Inferior parietal cortex (tissue), 1 donor: ENCODE measurements around the gene TNFRSF1B.
"Not testable (repeated sequence)": the region's sequence is repeated elsewhere in the genome, so short reads cannot be mapped to it uniquely, and the experiment has no call there.

Experiments used
- DNase-seq: peaks from one replicate; pipeline ENCODE4 v3.0.0-alpha.2; 2016; ENCODE audit errors: extremely low spot score

TNFRSF1B gene

DNA sequence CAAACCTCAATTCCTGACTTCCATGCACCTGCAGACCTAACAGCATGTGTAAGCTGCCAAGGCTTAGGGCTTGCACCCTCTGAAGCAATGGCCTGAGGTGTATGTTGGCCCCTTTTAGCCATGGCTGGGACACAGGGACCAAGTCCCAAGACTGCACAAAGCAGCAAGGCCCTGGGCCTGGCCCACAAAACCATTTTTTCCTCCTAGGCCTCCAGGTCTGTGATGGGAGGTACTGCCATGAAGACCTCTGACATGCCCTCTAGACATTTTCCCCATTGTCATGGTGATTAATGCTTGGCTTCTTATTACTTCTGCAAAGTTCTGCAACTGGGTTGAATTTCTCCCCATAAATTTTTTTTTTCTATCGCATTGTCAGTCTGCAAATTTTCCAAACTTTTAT is 55.9 kb downstream of the TNFRSF1B start:
- not testable (repeated sequence) for DNase-seq

DNA sequence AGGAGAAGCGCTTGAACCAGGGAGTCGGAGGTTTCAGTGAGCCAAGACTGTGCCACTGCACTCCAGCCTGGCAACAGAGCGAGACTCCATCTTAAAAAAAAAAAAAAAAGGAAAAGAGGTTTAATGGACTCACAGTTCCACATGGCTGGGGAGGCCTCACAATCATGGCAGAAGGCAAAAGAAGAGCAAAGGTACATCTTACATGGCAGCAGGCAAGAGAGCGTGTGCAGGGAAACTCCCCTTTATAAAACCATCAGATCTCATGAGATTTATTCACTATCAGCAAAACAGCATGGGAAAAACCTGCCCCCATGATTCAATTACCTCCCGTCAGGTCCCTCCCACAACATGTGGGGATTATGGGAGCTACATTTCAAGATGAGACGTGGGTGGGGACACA is 57.3 kb downstream of the TNFRSF1B start:
- DNase-seq = not testable (repeated sequence)

DNA sequence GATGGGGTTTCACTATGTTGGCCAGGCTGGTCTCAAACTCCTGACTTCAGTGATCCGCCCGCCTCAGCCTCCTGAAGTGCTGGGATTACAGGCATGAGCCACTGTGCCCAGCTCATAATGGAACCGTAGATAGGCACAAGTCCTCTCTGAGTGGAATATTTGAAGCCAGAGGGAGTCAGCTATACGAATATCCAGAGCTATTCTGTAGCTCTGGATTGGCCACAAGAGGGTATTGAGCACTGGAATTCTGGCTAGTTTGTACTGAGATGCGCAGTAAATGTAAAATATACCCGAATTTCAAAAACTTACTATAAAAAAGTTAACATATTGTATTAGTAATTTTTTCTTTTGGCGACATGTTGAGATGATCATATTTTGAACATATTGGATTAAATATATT is 62.2 kb downstream of the TNFRSF1B start:
- no peak for DNase-seq

DNA sequence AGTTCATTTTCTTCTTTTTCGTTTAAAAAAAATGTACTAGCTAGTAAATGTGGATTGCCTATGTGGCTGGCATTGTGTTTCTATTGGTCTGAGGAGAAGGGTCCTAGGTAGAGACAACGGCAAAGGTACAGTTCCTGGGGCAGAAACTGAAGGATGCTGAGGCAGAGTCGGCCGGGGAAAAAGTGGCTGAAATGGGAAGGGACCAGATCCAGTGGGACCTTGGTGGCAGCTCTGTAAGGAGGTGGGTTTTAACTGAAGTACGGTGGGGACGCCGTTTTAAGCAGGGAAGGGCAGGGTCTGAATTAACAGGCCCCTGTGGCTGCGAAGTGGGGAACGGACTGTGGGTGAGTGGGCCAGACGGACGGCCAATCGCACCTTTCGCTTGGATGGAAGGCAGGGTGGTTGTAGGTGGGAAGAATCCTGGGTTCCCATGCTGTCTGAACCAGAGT is 62.6 kb downstream of the TNFRSF1B start:
- DNase-seq = no peak

DNA sequence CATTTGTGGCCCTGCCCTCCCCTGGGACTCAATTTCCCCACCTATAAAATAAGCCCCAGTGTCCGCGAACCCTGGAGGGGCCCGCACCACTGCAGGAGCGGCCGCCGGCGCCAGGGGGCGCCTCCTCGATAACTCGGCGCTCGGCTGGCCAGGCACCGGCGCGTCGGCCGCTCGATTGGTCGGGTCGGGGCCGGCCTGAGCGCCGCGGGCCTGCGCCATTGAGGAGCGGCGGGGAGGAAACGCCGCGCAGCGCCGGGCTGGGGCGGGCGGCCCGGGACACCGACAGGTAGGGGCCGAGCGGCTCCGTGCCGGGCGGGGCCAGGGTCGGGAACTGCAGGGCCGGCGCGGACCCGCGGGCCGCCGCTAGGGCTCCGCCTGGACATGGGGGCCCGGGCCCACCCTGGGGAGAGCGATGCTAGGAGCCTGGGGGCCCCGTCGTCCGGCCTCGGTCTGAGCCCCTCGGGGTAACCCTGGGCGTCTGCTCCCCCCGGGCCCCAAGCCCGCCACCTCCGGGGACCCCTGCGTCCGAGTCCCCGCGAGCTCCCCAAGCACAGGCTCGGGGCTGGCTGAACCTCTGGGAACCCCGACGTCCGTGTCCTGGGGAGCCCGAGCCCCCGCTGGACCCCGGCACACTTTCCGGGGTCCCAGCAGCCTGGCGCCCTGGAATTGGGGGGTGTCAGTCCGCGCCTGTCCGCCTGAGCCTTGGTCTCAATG is 63.2 kb downstream of the TNFRSF1B start, which contains the start of gene VPS13D:
Gene VPS13D, plus strand, starts transcription at position 196 of the 714 bp plus-strand sequence. CDS start 4,237 bp downstream, outside the sequence.
- peak; percentile 74 for DNase-seq

DNA sequence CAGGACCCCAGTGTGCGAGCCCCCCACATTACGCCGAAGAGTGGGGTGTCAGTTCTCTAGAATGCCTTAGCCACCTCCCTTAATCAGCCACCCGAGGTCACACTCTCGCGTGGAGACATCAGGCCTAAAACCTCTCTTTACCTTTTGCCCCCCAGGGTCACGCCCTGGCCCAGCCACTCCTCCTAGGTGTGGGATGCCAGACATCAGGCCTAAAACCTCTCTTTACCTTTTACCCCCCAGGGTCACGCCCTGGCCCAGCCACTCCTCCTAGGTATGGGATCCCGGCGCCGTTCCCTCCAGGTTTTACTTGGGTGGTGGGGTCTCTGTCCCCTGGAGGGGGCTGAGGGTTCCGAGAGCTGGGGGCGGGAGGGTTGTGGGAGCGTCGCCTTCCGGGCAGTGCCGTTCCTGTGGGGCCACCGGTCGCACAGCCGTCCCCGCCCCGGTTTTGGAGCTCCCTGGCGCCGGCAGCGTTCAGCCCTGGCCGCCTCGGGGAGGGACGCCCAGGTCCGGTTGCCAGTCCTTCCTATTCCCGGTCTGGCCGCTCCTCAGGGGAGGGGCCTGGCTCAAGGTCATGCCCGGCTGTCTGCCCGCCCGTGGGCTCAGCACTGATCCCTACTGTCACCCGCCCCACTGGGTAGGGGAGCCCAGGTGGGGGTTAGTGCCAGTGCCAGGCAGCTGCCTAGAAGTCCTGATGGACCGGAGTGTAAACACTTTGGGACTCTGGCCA is 63.9 kb downstream of the TNFRSF1B start:
- no peak for DNase-seq

DNA sequence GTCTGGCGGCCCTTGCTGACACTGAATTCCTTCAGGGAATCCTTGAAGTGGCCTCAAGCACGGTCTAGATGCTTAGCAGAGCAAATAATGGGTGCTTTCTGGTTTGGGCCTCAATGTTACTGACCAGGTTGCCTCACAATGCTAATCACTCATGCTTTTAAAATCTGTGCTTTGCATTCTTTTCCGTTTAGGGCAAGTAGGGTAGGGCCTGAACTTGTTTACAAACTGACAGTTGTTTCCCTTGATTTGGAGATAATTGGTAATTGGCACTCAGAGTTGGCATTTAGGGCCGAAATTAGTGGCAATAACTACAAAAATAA is 64.4 kb downstream of the TNFRSF1B start:
- no peak for DNase-seq

DNA sequence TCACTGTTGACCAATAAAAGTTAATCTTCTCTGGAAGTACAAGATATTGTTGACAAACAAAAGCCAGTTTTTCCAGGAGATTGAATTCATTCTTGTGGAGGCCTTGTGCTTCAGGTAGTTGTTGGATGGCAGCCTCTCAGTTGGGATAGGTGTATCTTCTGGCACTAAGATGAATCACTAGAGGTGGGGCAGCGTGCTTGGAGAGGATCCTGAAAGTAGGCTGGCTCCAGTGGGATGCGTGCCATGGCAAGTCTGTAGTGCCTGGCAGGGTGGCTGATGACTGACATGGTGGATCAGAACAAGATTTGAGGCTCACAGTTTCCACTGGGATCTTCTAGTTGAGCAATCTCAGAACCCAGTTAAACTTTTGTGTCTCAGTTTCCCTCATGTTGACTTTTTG is 65.4 kb downstream of the TNFRSF1B start:
- no peak for DNase-seq

DNA sequence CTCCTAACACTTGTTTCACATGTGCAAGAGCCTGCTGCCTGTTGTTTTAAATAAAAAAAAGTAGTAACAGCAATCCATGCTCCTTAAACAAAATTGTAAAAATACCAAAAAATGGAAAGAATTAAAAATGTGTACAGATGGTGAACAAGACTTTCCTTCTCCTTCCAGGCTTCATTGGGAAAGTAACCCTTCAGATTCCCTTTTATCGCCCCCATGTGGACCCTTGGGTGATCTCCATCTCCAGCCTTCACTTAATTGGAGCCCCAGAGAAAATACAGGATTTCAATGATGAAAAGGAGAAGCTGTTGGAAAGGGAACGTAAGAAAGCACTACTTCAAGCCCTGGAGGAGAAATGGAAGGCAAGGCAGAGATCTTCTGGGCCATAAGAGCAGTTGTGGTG is 77.3 kb downstream of the TNFRSF1B start:
- DNase-seq = no peak

DNA sequence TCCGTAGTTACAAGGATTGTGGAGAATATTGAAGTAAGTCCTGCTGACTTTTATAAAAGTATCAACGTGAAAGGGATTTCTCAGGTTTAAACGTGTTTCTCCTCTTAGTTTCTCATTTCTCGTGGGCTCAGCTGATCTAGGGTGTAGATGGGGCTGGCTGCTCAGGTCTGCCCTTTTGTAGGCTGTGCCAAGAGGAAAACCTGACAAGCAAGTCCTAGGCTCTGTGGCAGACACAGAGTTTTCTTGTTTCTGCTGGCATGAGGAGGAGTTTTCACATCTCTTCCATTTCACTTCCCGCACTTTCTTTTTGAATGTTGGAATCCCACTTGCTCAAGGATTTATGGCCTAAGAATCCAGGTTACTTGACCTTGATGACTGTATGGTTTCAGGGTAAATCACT is 77.8 kb downstream of the TNFRSF1B start:
- no peak for DNase-seq

DNA sequence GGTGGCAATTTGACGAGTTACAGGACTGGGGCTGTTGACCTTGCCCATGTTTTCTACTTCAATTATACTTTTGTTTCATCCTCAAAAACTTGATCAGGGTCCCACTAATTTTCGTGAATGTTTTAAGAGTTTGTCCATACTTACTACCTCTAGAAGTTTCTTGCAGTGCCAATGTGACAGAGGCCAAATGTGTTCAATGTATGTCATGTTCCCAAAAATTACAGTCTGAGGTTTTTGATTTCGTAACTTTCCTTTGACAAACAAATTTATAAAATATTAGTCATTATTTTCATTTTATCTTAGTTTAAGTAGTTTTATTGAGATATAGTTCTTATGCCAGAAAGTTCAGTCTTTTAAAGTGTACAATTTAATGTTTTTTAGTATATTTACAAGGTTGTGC is 78.3 kb downstream of the TNFRSF1B start:
- no peak for DNase-seq

DNA sequence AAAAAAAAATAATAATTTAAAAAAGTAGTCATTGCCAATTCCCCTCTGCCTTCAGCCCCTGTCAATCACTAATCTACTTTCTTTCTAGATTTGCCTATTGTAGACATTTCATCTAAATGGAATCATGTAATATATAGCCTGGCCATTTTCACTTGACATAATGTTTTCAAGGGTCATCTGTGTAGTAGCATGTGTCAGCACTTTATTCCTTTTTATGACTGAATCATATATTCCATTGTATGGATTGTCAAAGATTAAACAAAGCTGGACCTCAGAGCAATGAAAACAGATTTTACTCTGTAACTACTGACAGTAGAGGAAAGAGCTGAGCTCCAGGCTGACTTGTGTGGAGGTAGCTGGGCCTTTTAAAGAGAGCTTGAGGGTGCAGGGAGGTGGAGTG is 78.9 kb downstream of the TNFRSF1B start:
- DNase-seq = no peak

DNA sequence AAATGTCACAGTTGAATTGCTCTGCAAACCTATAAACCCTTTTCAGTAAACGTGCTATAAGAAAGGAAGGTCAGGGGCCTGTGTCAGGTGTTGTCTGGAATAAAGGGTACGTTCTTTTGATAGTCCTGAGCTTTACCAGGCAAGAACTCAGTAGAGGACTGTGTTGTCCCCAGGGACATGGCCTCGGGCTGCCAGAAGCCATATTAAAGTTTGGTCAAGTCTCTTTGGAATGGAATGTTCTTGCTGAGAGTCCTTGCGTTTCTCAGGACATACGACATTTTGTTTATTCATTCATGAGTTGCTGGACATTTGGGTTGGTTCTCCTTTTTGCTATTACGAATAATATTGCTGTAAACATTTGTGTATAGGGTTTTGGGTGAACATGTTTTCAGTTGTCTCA is 79.8 kb downstream of the TNFRSF1B start:
- no peak for DNase-seq

DNA sequence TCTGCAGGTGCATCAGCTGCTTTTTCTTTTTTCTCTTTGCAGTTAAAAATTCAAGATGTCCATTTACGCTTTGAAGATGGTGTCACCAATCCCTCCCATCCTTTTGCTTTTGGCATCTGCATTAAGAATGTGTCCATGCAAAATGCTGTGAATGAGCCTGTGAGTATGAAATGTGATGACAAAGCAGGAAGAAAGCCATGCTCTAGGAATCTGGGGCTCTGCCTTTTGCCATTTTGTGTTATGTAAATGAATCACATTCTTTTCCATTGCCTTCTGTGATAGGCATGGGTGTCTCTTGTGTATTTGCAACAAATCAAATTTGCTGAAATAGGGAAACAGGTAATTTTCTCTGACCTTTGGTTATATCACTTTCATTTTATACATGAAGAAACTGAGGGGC is 82.4 kb downstream of the TNFRSF1B start:
- no peak for DNase-seq

DNA sequence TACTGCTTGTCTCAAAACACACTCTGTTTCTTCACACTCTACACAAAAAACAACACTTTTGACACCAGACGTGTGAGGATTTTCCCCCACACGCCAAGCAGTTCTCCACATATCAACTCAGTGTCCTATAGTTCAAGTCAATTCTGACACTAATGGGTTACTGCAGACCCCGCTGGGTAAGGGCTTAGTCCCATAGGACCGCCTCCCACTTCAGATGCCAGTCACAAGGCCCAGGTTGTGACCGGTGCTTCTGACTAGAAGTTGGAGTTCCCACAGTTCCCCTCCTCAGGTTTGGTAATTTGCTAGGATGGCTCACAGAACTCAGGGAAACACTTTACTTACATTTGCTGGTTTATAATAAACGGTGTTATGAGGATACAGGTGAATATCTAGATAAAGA is 83.0 kb downstream of the TNFRSF1B start:
- DNase-seq = no peak

DNA sequence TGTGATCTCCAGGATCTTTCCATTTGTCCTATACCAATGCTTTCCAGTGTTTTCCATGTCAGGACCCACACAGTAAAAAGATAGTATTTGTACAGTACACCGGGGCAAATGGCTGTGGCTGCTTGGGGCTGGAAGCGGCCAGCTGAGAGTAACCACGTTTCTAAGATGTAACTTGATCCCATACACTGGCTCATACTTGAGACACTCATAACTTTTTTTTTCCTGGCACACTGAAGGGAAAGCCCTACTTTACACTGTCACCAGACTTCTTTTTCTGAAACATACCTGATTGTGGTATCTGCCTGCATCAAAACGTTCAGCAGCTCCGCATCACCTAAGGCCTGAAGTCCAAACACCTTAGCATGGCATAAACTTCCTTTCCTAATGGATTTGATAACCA is 84.7 kb downstream of the TNFRSF1B start:
- no peak for DNase-seq

DNA sequence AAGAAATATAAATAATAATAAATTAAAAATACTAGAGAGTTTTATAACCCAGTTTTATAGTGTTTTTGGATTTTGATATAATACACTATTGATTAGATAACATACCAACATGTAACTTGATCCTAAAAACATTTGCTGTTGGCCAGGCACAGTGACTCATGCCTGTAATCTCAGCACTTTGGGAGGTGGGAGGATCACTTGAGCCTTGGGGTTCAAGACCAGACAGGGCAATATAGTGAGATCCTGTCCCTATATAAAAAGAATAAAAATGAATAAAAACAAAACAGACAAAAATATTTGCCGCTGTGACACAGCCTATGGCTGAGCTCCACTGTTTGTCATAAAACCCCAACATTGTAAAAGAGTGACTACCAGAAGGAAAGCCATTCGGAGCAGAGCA is 89.1 kb downstream of the TNFRSF1B start:
- DNase-seq = no peak

DNA sequence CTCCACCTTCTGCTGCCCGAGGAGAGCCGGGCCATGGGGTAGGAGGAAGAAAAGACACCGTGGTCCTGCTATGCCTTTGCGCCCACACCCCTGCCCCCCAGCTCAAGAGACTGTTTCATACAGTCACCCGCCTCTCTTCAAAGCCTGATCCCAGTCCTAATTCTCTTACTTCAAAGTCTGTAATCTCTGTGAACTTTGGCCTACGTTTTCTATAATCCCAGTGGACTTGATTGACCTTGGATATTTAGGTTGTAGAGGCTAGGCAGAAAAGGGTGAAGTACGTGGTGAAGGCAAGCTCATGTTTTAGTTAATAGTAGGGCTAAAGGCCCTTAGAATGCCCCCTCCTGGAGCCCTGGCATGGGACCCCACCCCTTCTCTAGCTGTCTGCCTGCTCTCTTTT is 91.5 kb downstream of the TNFRSF1B start:
- DNase-seq = no peak
